ENCODE data around the gene ZNF677.
"Not testable (repeated sequence)": the region's sequence is repeated elsewhere in the genome, so short reads cannot be mapped to it uniquely, and the experiment has no call there.

The ZNF677 gene

GRCh38 chr19:53195265-53195903 lies 59.3 kb downstream of the ZNF677 start:
- peak; percentile 29 to 39 for DNase-seq (ENCODE audit: extremely low read depth in 1 of 2, low read depth in 1 of 2)

DNA sequence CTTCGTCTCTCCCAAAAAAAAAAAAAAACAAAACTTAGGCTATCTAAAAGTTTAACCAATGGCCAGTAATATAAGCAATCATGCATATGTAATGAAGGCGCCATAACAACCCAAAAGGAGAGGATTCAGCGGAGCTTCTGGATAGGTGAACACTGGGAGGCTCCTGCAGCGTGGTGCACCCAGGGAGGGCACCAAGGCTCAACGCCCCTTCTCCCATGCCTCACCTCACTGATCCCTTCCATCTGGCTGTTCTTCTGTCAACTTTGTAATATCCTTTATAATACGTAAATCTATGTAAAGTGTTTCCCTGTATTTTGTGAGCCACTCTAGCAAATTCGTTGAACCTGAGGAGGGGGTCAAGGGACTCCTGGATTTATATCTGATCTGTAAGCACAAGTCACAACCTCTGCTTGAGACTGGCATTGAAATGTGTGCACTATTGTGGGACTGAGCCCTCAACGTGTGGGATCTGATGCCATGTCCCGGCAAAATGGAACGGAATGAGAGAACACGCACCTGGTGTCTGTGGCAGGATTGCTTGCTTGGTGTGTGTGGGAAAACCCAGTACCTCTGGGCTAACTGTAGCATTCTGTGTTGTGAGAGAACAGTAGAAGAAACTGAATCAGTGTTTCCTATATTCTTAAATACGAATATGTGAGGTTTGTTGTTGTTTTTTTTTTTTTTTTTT lies 61.0 kb downstream of the ZNF677 start:
- no peak for DNase-seq (ENCODE audit: extremely low read depth in 1 of 2, low read depth in 1 of 2)

DNA sequence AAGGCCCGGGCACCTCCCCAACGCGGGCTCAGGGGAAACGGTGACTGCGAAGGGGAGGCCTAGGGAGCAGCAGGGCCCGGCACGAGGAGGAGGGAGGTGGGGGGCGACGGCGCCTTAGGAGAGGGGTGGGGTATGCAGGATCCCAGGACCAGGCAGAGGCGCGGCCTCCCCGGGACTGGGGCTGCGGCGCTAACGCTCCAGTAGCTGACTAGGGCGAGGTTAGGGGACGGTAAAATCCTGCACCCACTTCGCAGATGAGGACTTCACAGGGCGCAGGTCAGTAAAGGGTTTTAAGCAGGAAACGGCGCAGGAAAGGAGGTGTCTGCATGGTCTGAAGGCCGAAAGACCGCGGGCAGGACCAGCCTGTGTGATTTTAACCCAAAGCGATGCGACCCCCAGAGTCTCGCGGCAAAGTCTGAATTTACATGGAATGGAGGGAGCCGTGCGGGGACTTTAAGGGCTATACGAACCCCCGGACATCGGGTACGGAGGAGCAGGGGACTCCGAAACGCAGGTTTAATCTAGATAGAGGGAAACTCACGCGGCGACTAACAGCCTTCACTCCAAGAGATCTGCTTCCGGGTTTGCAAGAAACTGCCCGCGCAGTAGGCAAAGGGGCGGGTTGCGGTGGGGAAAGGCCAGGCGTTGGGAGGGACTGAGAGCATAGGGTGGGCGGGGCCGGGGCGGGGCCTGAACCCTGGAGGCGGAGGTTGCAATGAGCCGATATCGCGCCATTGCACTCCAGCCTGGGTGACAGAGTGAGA lies 61.7 kb downstream of the ZNF677 start, which contains the start of gene ZNF665:
Gene ZNF665 (minus strand): TSS at position 588 of the 764 bp plus-strand sequence. CDS start 10,460 bp downstream, outside the sequence.
- peak; percentile 32 to 63 for DNase-seq (ENCODE audit: extremely low read depth in 1 of 2, low read depth in 1 of 2)

GRCh38 chr19:53190253-53190652 lies 64.4 kb downstream of the ZNF677 start:
- DNase-seq (ENCODE audit: extremely low read depth in 1 of 2, low read depth in 1 of 2), result no peak

GRCh38 chr19:53189691-53190198 lies 64.9 kb downstream of the ZNF677 start:
- DNase-seq (ENCODE audit: extremely low read depth in 1 of 2, low read depth in 1 of 2), result not testable (repeated sequence)

All from activated CD8-positive, alpha-beta memory T cell treated with anti-CD3 and anti-CD28 coated beads for 1 hour (primary cell).